Neutrophil (primary cell): ENCODE data around the gene SPR.

ENCODE experiments used
- H3K27ac ChIP-seq: fragments of 200-600 bp; sonication (generic); 2 replicates; pipeline ENCODE4 v1.5.1; 2016; ENCODE audit warnings: mild to moderate bottlenecking, moderate library complexity
- H3K27me3 ChIP-seq: fragments of 200-600 bp; sonication (generic); 2 replicates; pipeline ENCODE4 v1.6.0; 2016; ENCODE audit warnings: mild to moderate bottlenecking
- H3K36me3 ChIP-seq: fragments of 200-600 bp; sonication (generic); 2 replicates; pipeline ENCODE4 v1.5.1; 2017
- H3K4me1 ChIP-seq, 2 experiments: fragments of 200-600 bp in 1 of 2; sonication (generic) in 1 of 2; 1 replicate in 1 of 2; 2 replicates in 1 of 2; pipeline versions ENCODE4 v1.5.1 to v1.6.1; 2013 to 2016; ENCODE audit warnings: low read depth in 1 of 2, low read length in 1 of 2, mild to moderate bottlenecking in 1 of 2, moderate library complexity in 1 of 2; ENCODE audit not compliant: control insufficient read depth in 1 of 2, insufficient read depth in 1 of 2
- H3K4me3 ChIP-seq, 2 experiments: fragments of 200-600 bp in 1 of 2; sonication (generic) in 1 of 2; 1 replicate in 1 of 2; 2 replicates in 1 of 2; pipeline ENCODE4 v1.5.1; 2013 to 2016; ENCODE audit warnings: low read depth in 1 of 2, low read length in 1 of 2, mild to moderate bottlenecking in 1 of 2, moderate library complexity in 1 of 2
- H3K9me3 ChIP-seq: fragments of 200-600 bp; sonication (generic); 2 replicates; pipeline ENCODE4 v1.5.1; 2016
- CTCF ChIP-seq: fragments of 200-600 bp; sonication (generic); IDR thresholded peaks from 2 replicates; pipeline ENCODE4 v1.5.1; 2016; ENCODE audit warnings: antibody characterized with exemption

Gene SPR

DNA sequence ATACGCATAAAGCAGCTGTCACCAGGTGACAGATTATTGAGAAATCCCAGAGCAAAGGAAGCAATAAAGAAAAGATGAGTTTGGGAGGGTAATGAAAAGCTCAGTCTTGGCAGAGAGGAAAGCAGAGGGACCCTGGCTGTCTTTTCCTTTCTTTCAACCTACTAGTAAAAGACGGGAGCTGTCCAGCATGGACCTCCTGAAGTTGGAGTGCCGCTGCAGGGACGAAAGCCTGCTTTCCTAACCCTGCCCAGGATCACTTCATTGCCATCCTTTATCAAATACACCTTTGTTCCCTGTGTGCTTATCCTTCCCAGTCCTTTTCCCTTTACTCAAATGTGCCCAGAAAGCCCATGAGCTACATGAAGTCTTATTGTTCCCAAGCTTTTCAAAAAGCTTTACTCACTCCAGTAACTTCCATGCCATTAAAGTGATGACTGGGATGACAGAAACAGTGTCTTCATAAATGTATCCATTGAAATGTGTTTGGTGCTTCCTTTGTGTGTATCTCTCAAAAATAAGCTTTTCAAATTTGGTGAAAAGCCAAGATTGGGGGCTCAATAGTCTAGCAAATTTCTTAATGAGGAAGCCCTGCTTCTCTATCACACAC lies 3.7 kb upstream of the SPR start:
- Histone ChIP-seq H3K27ac (no peak overlapping the region), H3K36me3 (no peaks in the 10 kb centered on the region), H3K27me3 (peaks cover 100% of the 10 kb centered on the region), H3K4me1 (peaks cover 8 to 12% of the 10 kb centered on the region in 2 experiments), H3K4me3 (no peak overlapping the region), H3K9me3 (no peaks in the 10 kb centered on the region)
- TF ChIP-seq CTCF = no peak

DNA sequence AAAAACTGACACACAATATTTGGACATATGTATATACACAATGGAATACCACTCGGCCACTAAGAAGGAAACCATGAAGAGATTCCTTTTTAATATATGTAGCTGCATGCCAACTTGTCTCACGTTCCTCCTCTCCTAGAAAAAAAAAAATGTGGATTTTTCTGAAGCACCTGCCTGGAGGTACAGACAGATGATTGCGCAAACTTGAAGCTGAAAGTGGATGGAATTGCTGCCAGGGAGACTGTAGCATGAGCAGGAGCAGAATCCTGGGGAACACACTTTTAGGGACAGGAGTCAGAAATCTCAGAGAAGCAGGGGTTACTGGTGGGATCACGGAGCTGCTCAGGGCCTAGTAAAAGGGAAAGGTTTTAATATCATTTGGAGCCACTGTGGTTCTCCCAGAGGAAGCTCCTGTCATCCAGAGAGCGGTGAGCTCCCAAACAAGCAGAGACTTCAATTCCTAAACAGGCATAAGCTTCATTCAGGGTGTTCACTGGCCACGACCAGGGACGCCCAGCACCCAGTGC lies 640 bp upstream of the SPR start:
- H3K27ac ChIP-seq = no peak overlapping the region
- peaks cover 16 to 21% of the 10 kb centered on the region in 2 experiments for H3K4me1 ChIP-seq
- no peaks in the 10 kb centered on the region for H3K9me3 ChIP-seq
- H3K4me3 ChIP-seq = no peak overlapping the region
- TF ChIP-seq CTCF = no peak
- no peaks in the 10 kb centered on the region for H3K36me3 ChIP-seq
- H3K27me3 ChIP-seq = peaks cover 98% of the 10 kb centered on the region

GRCh38 chr2:72887740-72888437 lies 681 bp downstream of the SPR start:
- no peak overlapping the region for H3K27ac ChIP-seq
- H3K27me3 ChIP-seq = peaks cover 98% of the 10 kb centered on the region
- H3K36me3 ChIP-seq = no peaks in the 10 kb centered on the region
- peaks cover 16 to 24% of the 10 kb centered on the region in 2 experiments for H3K4me1 ChIP-seq
- peak overlapping the region; percentile 46 for H3K4me3 ChIP-seq
- no peaks in the 10 kb centered on the region for H3K9me3 ChIP-seq
- TF ChIP-seq CTCF = no peak

DNA sequence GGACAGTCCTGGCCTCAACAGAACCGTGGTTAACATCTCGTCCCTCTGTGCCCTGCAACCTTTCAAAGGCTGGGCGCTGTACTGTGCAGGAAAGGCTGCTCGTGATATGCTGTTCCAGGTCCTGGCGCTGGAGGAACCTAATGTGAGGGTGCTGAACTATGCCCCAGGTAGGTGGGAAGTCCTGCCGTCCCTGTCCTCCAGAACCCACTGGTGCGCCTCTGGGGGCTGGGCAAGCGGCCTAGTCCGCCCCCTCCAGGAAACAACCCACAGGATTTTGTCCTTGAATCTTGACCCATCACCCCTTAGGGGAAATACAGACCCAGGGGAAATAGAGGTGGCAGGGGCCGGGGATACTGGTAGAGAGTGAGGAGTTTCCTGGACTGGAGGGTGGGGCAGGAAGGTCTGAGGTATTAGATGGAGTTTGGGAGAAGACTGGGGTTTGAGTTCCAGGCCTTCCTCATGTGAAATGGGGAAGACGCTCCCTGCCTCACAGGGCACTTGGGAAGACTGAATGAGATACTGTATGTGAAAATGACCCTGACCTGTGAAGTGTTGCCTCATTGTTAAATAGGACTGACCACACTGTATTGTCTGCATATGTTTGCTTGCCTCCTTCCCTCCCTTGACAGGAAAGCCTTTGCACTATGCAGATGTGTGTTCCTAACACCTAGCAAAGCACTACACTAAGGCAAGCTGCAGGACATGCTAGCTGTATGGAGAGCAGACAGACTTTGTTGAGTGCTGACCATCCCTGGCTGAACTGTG lies 1.4 kb downstream of the SPR start:
- H3K36me3 ChIP-seq = no peaks in the 10 kb centered on the region
- H3K4me3 ChIP-seq = no peak overlapping the region
- H3K9me3 ChIP-seq = no peaks in the 10 kb centered on the region
- TF ChIP-seq CTCF = no peak
- peaks cover 98% of the 10 kb centered on the region for H3K27me3 ChIP-seq
- H3K4me1 ChIP-seq = peaks cover 16 to 24% of the 10 kb centered on the region in 2 experiments
- H3K27ac ChIP-seq = no peak overlapping the region

DNA sequence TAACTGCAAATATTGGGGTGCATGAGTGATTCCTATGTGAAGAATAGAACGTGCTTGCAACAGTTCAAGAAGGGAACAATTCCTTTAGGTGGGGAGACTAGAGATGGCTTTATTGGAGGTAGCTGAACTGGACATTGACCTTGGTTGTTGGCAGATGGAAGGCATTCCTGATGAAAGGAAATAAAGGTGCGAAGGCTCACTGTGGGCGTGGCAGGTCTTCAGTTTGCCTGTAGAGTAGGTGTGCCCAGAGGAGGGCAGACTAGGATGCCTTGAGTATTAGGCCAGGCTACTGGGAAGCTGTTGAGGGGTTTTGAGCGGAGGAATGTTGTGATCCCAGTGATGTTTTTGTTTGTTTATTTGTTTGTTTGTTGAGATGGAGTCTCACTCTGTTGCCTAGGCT lies 2.8 kb downstream of the SPR start:
- Histone ChIP-seq H3K9me3 (no peaks in the 10 kb centered on the region), H3K27ac (no peak overlapping the region), H3K36me3 (no peaks in the 10 kb centered on the region), H3K4me1 (peaks cover 16 to 24% of the 10 kb centered on the region in 2 experiments), H3K4me3 (no peak overlapping the region), H3K27me3 (peaks cover 98% of the 10 kb centered on the region)
- no peak for TF ChIP-seq CTCF
